Gastrocnemius medialis (tissue), 4 donors: Measurements from ENCODE around the gene NKIRAS2.

ENCODE experiments used
- CTCF ChIP-seq, 5 experiments: fragments of 450-650 bp in 3 of 5; fragments of 200-600 bp in 2 of 5; sonication (generic) in 2 of 5; IDR thresholded peaks in 4 of 5; conservative IDR thresholded peaks in 1 of 5; 1 replicate in 4 of 5; 2 replicates in 1 of 5; pipeline ENCODE4 v1.5.1; 2016 to 2019; ENCODE audit warnings: antibody characterized with exemption in 5 of 5, mild to moderate bottlenecking in 3 of 5, moderate library complexity in 3 of 5
- POLR2A ChIP-seq, 2 donors: fragments of 450-650 bp; IDR thresholded peaks; one replicate each; pipeline ENCODE4 v1.6.1; 2017; ENCODE audit warnings: antibody characterized with exemption in 2 of 2, mild to moderate bottlenecking in 2 of 2, moderate library complexity in 2 of 2

GRCh38 chr17:41992576-41992975 lies 27.3 kb upstream of the NKIRAS2 start:
- TF ChIP-seq CTCF (IDR thresholded peaks at IDR 0.05 in 4 of 5, conservative IDR thresholded peaks at IDR 0.05 in 1 of 5) = no peak
- TF ChIP-seq POLR2A (IDR thresholded peaks at IDR 0.05) = no peak
